GM12874 (cell line): ENCODE data around the gene EOGT.

ENCODE experiments used
- TF ChIP-seq, protein P1 (sequence below): IDR thresholded peaks from 2 replicates; pipeline ENCODE4 v1.5.1; 2011; ENCODE audit warnings: low read depth, mild to moderate bottlenecking, control low read depth, low read length, moderate library complexity; ENCODE audit not compliant: insufficient read depth

The EOGT gene

DNA sequence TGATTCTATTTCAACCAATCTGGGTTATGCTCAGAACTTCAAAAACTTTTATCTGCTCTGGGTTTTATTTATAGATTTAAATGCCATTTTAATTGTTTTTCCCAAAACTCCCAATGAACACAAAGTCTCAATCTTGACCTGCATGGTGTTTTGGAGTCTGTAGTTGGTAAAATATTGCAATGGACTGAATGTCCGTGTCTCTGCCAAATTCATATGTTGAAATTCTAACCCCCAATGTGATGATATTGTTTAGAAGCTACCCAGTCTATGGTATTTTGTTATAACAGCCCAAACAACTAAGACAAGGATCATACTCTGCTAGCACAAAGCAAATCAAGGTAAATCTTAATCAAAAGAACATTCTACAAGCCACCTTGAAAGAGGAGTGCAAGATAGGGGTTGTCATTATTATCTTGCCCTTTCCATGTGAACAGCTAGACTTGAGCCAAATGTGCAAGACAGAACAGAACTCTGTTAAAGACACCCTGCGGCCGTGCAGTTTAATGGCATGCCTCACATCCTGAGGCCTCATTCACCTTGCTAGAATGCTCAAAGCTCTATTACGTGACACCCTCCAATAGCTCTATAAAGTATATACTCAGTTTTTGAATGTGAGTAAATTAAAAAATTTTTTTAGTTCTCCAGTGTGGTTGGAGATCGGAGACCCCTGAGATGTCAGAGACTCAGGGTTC is 7.5 kb downstream of the EOGT start:
- TF ChIP-seq, protein P1, sequence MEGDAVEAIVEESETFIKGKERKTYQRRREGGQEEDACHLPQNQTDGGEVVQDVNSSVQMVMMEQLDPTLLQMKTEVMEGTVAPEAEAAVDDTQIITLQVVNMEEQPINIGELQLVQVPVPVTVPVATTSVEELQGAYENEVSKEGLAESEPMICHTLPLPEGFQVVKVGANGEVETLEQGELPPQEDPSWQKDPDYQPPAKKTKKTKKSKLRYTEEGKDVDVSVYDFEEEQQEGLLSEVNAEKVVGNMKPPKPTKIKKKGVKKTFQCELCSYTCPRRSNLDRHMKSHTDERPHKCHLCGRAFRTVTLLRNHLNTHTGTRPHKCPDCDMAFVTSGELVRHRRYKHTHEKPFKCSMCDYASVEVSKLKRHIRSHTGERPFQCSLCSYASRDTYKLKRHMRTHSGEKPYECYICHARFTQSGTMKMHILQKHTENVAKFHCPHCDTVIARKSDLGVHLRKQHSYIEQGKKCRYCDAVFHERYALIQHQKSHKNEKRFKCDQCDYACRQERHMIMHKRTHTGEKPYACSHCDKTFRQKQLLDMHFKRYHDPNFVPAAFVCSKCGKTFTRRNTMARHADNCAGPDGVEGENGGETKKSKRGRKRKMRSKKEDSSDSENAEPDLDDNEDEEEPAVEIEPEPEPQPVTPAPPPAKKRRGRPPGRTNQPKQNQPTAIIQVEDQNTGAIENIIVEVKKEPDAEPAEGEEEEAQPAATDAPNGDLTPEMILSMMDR: no peak

DNA sequence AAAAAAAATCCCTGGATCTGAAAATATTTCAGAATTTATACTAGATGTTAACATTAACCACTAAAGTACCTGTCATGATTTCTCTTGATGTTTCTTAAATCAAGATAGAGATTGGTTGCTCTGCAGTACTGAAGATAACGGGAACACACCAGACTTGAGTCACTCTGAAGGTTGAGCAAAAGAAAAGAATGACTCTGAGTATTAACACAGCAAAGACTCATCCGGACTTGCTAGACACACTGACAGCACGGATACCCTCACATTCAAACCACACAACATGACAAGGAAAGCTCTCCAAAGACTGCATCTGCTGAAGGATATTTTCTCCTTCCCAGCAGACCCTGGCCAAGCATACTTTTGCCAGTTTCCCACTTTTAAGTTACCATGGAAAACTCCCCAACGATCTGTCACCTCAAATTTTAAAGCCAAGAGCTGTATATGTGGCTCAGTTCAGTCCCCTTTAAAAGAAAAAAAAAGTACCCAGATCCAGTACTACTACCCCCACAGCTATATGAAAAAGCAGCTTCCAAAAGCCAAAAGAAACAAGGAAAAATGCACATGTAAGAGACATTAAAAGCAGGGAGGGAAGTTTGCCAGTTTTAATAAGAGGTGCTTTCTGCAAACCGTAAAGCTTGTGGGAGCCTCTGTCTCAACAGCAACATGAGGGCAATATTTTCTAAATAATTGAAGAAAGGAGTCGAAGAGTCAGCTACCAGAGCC is 8.3 kb downstream of the EOGT start:
- TF ChIP-seq, protein P1: no peak

DNA sequence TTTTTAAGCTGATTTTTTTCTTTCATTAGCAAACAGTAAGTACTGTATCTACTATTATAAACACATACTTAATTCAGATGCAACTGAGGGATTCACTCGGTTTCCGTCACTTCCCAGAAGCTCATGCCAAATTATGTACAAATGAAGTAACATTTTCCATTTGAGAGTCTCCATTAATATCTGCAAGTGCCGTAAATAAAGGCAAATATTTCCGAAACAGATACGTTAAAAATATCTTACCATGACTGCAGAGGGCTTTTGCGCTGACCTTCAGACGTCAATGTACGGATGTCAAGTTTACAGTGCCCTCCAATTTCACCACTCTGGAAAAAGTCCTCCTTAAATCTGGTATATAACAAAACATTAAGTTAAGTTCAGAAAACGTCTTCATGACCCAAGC is 9.3 kb downstream of the EOGT start:
- TF ChIP-seq, protein P1: no peak

DNA sequence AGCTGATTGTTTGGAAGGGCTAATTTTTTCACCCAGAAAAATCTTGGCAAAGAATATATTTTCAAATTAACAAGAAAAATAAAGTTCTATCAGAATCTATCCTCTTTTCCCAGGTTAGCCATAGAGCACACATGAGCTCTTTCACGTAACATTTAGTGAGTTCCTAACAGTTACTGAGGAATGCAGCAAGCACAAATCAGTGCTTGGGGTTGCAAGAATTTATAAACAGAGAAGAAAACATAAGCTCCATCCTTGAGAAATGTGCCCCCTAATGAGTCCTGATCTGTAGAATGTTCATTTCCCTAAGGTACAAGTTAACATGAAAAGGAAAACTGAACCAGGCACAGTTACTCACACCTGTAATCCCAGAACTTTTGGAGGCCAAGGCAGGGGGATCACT is 13.9 kb downstream of the EOGT start:
- TF ChIP-seq, protein P1: no peak

DNA sequence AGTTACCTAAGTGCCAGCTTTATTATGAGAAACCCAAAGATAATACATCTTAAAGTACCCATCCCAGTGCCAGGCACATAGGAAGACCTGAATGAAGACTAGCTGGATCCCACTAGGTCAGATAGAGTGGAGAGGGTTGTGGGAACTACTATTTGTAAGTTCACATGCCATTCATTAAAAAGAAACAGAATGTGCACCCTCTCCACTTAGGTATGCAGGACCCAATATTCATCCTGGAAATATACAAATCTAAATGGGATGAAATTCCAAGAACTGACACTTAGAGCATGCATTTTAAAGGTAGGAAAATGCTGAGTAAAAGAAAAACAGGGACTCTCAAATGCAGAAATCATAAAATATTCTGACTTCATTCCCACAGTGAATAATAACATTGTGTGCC is 14.3 kb downstream of the EOGT start:
- TF ChIP-seq, protein P1: no peak

DNA sequence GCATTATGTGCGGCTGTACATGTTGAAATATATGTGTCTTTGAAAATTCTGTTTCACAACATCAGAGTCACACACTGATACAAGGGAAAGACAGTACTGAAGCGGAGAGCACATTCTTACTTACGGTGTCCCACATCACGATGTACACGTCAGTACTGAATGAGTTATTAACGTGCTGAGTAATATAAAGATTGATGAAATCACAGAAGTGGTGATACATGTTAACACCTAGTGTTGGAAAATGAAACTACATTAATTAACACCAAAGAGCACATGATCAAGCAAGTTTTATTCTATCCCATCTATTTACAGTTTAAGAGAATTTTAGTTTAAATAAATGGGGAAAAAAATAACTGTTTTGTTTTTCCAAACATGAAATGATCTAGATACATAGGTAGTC is 15.6 kb downstream of the EOGT start:
- TF ChIP-seq, protein P1: no peak

DNA sequence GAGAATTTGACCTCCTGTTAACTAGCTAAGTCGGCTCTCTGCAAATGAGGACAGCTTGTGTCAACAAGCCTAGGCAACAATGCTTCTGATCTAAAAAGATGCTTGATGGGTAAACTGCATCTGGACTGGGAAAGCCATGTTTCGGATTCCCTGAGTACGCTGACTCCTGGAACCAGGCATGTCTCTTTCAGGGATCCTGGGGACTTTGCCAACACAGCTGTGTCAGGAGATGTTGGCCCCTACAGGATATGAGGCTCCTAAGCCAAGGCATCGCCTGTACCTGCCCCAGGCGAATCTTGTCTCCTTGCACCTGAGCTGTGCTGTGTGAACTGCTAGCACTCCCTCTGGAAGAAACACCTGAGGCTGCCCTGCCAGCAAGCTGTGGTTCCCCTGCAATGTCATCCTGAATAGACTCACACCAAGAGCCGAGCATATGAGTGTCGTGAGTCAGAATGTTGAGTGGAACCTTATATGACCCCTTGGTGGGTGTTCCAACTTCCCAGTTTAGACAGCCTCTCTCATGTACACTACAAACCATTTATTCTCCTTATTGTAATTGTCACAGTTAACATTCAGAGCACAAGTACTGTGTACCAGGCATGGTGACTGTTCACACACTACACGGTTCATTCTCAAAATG is 17.0 kb downstream of the EOGT start:
- TF ChIP-seq, protein P1: no peak
